Cardiac fibroblast (primary cell): Measurements from ENCODE around the gene IMPA2.
"Not testable (repeated sequence)": the region's sequence is repeated elsewhere in the genome, so short reads cannot be mapped to it uniquely, and the experiment has no call there.

Source experiments
- DNase-seq, 2 donors: peaks; one replicate each; pipeline versions ENCODE4 v3.0.0 to v3.0.0-alpha.2; 2010; ENCODE audit warnings: low read depth in 2 of 2
- H3K4me3 ChIP-seq, 2 donors: replicated peaks in 1 of 2; 1 replicate in 1 of 2; 2 replicates in 1 of 2; pipeline ENCODE4 v1.5.1; 2011; ENCODE audit warnings: low read depth in 2 of 2, low read length in 2 of 2, mild to moderate bottlenecking in 2 of 2, moderate library complexity in 1 of 2
- CTCF ChIP-seq: IDR thresholded peaks from one replicate; pipeline ENCODE4 v1.5.1; 2011; ENCODE audit warnings: low read depth, mild to moderate bottlenecking, low read length, inconsistent platforms

IMPA2 gene

GRCh38 chr18:11955239-11956029 is 25.9 kb upstream of the IMPA2 start:
- peak; percentile 92 to 96 for DNase-seq
- H3K4me3 ChIP-seq, result no peak overlapping the region

GRCh38 chr18:11956371-11957308 is 24.7 kb upstream of the IMPA2 start:
- no peak for TF ChIP-seq CTCF
- H3K4me3 ChIP-seq, result no peak overlapping the region
- DNase-seq, result no peak

More at GRCh38 chr18:11955239-11956029, 25.9 kb upstream of the IMPA2 start:
- no peak for TF ChIP-seq CTCF

GRCh38 chr18:11957636-11958035 is 23.7 kb upstream of the IMPA2 start:
- no peak overlapping the region for H3K4me3 ChIP-seq
- no peak for DNase-seq
- no peak for TF ChIP-seq CTCF

GRCh38 chr18:11959651-11960050 is 21.7 kb upstream of the IMPA2 start:
- not testable (repeated sequence) for H3K4me3 ChIP-seq, DNase-seq

GRCh38 chr18:11960743-11961380 is 20.4 kb upstream of the IMPA2 start:
- DNase-seq, result no peak
- H3K4me3 ChIP-seq, result no peak overlapping the region
- TF ChIP-seq CTCF, result no peak

GRCh38 chr18:11962597-11962996 is 18.7 kb upstream of the IMPA2 start:
- no peak for DNase-seq
- TF ChIP-seq CTCF, result no peak
- no peak overlapping the region for H3K4me3 ChIP-seq
